ENCODE data around the gene CDC37.
"Not testable (repeated sequence)": the region's sequence is repeated elsewhere in the genome, so short reads cannot be mapped to it uniquely, and the experiment has no call there.

CDC37 gene

GRCh38 chr19:10418485-10419199 is 15.3 kb upstream of the CDC37 start:
- TF ChIP-seq, protein P1, sequence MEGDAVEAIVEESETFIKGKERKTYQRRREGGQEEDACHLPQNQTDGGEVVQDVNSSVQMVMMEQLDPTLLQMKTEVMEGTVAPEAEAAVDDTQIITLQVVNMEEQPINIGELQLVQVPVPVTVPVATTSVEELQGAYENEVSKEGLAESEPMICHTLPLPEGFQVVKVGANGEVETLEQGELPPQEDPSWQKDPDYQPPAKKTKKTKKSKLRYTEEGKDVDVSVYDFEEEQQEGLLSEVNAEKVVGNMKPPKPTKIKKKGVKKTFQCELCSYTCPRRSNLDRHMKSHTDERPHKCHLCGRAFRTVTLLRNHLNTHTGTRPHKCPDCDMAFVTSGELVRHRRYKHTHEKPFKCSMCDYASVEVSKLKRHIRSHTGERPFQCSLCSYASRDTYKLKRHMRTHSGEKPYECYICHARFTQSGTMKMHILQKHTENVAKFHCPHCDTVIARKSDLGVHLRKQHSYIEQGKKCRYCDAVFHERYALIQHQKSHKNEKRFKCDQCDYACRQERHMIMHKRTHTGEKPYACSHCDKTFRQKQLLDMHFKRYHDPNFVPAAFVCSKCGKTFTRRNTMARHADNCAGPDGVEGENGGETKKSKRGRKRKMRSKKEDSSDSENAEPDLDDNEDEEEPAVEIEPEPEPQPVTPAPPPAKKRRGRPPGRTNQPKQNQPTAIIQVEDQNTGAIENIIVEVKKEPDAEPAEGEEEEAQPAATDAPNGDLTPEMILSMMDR (conservative IDR thresholded peaks at IDR 0.05): no peak
- no peak overlapping the region for H3K27ac ChIP-seq

GRCh38 chr19:10418235-10418484 is 14.8 kb upstream of the CDC37 start:
- TF ChIP-seq, protein P1 (conservative IDR thresholded peaks at IDR 0.05): no peak
- no peak overlapping the region for H3K27ac ChIP-seq

DNA sequence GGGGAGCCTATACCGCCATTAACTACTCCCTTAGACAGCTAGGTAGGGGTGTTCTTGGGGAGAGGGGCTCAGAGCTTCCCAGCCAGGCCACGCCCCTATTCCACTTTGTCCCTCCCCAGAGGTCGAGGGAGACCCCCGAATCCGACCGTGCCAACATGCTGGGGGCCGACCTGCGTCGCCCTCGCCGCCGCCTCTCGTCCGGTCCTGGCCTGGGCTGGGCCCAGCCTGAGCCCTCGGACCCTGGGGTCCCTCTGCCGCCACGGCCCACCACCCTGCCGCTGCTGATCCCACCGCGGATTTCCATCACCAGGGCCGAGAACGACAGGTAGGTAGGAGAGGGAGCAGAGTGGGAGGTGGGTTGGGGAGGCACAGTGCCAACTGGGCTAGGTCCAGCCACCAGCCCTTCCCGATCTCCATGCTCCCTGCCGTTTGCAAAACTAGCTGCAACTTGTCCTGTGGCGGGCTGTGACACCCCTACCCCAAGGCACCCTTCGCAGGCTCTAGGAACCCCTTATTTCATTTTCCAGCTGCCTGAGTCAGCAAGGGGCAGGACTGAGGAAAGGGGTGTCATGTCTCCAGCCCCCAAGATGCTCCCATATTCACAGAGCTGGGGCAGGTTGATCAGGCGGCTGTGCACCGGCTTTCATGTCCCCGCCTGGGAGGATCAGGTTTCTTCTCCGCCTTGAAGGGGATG is 14.3 kb upstream of the CDC37 start:
- TF ChIP-seq, protein P1 (conservative IDR thresholded peaks at IDR 0.05): no peak
- no peak overlapping the region for H3K27ac ChIP-seq

DNA sequence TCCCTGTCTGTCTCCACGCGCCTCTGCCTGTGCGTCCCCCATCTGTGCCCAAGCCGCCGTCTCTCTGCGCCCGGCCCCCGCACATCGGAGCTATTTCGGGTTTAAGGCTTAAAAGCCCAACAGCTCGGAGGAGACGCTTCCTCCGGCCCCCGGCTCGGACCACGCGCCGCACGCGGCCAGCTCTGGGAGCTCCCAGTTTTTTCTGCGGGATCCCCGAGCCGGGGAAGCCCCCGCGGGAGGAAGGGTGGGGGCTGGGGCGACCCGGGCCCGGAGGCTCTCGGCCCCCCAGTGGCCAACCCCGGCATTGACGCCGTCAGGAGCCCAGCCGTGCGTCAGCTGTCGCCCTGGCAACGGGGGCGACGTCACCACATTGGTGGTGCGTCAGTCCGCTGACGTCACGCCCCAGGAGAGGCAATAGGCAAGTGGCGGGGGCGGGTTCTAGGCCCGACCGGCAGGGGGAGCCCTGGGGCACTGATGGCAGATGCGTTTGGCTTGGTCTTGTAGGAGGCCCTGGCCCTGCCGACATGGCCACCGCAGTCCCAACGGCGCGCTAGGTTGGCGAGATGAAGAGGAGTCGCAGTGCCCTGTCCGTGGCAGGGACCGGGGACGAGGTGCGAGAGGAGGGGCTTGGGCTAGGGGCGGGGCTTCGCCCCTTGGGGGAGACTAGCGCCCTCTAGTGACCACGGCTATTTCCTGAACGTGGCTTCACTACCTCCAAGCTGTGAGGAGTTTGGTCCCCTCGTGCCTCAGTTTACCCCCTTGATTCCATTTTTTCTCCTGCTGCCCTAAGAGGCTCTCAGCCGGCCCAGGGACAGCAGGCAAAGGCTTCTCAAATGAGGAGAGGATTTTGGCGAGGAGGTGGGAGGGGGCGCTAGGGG is 13.3 kb upstream of the CDC37 start:
- TF ChIP-seq, protein P1 (conservative IDR thresholded peaks at IDR 0.05): peak; percentile 81
- no peak overlapping the region for H3K27ac ChIP-seq

DNA sequence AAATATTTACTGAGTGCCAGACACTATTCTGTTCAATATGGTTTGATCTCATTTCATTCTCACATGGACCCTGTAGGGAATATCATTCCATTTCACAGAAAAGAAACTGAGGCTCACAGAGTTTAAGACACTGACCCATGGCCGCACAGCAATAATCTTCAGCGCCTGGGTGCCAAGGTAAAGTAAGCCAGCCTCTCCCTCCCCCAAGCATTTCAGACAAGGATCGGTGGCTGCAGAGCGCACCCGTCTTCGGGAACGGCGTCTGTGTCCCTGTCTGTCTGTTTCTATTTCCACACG is 12.7 kb upstream of the CDC37 start:
- no peak overlapping the region for H3K27ac ChIP-seq
- TF ChIP-seq, protein P1 (conservative IDR thresholded peaks at IDR 0.05): no peak

DNA sequence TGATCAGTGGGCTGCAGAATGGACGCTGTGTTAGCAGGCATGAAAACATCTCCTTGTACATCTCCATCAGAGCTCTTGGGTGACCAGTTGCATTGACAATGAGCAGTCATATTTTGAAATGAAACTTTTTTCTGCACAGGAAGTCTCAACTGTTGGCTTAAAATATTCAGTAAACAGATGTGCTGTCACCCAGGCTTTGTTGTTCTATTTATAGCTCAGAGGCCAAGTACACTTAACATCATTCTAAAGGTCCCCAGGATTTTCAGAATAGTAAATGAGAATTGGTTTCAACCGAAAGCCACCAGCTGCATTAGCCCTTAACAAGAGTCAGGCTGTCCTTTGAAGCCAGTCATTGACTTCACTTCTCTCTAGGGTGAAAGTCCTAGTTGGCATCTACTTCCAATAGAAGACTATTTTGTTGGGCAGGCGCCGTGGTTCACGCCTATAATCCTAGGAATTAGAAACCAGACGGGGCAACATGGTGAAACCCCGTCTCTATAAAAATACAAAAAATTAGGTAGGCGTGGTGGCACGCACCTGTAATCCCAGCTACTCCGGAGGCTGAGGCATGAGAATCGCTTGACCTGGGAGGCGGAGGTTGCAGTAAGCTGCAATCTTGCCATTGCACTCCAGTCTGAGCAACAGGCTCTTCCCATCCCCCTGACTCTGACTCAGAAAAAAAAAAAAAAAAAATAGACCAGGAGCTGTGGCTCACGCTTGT is 9.1 kb upstream of the CDC37 start:
- no peak overlapping the region for H3K27ac ChIP-seq

DNA sequence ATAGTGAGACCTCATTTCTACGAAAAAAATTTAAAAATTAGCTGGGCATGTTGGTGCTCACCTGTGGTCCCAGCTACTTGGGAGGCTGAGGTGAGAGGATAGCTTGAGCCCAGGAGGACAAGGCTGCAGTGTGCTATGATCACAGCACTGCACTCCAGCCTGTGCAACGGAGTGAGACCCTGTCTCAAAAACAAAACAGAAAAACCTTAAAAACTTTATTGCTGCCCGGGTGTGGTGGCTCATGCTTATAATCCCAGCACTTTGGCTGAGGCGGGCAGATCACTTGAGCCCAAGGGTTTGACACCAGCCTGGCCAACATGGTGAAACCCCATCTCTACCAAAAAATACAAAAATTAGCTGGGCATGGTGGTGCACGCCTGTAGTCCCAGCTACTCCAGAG is 7.9 kb upstream of the CDC37 start:
- H3K27ac ChIP-seq: not testable (repeated sequence)

More for the DNA sequence above, 9.1 kb upstream of the CDC37 start:
- TF ChIP-seq, protein P1 (conservative IDR thresholded peaks at IDR 0.05): no peak

Measured in VCaP (cell line).